Activated naive CD4-positive, alpha-beta T cell treated with anti-CD3 and anti-CD28 coated beads, Interleukin-2, amount 50 U/mL, for 24 hours (primary cell): ENCODE measurements around the gene SRSF12.

Source experiments
- H3K27ac Mint-ChIP-seq: one replicate; pipeline ENCODE4 v1.8.0; 2021; ENCODE audit warnings: mild to moderate bottlenecking, mixed read lengths
- H3K27me3 Mint-ChIP-seq: one replicate; pipeline ENCODE4 v1.8.0; 2021; ENCODE audit warnings: mixed read lengths
- H3K36me3 Mint-ChIP-seq: one replicate; pipeline ENCODE4 v1.8.0; 2021; ENCODE audit warnings: mixed read lengths
- H3K4me1 Mint-ChIP-seq: one replicate; pipeline ENCODE4 v1.8.0; 2021; ENCODE audit warnings: mixed read lengths
- H3K4me3 Mint-ChIP-seq: one replicate; pipeline ENCODE4 v1.8.0; 2021; ENCODE audit warnings: mild to moderate bottlenecking, mixed read lengths
- H3K9me3 Mint-ChIP-seq: one replicate; pipeline ENCODE4 v1.8.0; 2021; ENCODE audit warnings: mixed read lengths

The SRSF12 gene

DNA sequence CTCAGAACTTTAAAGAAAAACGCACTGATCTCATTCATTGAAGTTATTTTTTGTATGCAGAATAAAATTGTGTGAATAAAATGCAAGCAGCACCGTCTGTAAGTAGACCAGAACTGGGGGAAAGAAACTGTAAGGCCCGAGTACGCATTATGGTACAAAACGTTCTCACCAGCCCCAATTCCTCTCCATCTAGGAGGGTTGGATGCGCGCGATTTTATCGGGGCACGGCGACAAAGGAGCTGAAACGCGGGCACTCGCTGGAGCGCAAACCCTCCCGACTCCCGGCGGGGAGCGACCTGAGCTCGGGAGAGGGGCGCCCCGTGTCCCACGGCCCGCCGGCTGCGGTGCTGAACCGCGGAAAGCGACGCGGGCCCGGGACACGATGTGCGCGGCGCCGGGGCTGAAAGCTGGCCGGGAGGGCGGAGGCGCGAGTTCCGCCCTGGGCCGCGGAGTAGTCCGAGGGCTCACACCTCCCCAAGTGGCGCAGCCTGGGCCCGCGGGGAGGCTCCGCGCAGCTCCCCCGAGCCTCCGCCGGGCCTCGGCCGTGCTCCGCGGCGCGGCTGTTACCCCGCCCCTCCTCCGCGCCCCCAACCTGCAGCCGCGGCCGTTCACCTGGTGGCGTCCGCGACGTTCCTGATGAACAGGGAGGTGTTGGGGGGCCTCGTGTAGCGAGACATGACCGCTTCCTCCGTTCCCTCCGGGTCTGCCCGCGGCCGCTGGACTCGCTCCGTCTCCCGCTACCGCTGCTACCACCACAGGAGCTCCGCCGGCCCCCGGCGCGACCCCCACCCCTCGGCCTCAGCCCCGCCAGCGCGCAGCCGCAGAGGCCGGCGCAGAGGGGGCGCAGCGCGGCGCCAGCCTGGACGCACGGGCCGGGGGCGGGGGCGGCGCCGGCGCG lies at the start of gene SRSF12:
Gene SRSF12, minus strand, starts transcription at position 861 of the 898 bp plus-strand sequence. Its CDS starts 184 bp downstream, at position 677.
- Mint-ChIP-seq H3K9me3 (no peaks in the 10 kb centered on the region), H3K4me1 (peaks cover 7% of the 10 kb centered on the region), H3K36me3 (no peaks in the 10 kb centered on the region), H3K27me3 (peaks cover 5% of the 10 kb centered on the region), H3K27ac (peak within 1 kb of the TSS; percentile 31), H3K4me3 (peak within 1 kb of the TSS; percentile 91)

DNA sequence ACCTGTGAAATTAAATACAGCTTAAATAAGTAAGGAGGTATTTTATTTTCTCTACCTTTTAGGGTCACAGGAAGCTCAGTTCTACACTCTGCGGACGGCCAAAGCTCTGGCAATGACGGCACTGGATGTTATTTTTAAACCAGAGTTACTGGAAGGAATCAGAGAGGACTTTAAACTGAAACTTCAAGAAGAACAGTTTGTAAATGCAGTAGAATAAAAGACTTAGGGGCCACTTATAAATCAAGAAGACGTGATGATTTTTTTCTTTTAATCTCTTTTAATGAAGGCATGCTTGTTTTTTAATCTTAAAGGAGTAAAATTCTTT lies 44.1 kb upstream of the SRSF12 start:
- no peaks in the 10 kb centered on the region for H3K9me3 Mint-ChIP-seq
- no peaks in the 10 kb centered on the region for H3K4me1 Mint-ChIP-seq
- H3K27ac Mint-ChIP-seq = no peak overlapping the region
- H3K4me3 Mint-ChIP-seq = no peak overlapping the region
- peaks cover 10% of the 10 kb centered on the region for H3K36me3 Mint-ChIP-seq
- no peaks in the 10 kb centered on the region for H3K27me3 Mint-ChIP-seq

DNA sequence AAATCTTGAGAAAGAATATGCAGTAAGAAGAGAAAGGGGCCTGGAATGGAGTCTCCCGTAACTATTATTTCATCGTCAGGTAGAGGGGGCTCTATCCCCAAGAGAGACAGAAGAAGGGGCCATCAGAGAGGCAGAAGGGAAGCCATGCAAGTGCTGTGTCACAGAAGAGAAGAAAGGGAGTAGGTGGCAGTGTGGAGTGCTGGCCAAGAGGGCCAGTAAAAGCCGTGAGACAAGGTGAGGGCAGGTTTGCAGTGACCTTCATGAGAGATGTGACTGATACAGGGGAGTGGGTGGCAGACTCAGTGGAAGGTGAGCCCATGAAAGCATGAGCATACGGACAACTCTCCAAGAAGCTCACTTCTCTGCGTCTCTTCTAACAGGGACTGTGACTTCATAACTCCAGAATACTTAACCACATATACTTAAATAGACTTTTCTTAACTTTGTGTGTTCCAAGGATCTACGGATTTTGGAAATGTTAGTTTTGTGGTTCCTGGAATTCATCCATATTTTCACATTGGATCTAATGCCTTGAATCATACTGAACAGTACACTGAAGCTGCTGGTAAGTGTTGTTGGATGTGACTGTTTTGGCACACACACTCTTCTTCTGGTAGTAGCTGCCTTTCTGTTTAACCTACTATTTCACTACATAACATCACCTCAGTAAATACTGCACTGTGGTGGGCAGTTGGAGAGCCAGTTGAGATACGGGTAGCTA lies 43.6 kb upstream of the SRSF12 start:
- Mint-ChIP-seq H3K27ac (no peak overlapping the region), H3K4me1 (peaks cover 2% of the 10 kb centered on the region), H3K4me3 (no peak overlapping the region), H3K36me3 (peaks cover 12% of the 10 kb centered on the region), H3K9me3 (no peaks in the 10 kb centered on the region), H3K27me3 (no peaks in the 10 kb centered on the region)

DNA sequence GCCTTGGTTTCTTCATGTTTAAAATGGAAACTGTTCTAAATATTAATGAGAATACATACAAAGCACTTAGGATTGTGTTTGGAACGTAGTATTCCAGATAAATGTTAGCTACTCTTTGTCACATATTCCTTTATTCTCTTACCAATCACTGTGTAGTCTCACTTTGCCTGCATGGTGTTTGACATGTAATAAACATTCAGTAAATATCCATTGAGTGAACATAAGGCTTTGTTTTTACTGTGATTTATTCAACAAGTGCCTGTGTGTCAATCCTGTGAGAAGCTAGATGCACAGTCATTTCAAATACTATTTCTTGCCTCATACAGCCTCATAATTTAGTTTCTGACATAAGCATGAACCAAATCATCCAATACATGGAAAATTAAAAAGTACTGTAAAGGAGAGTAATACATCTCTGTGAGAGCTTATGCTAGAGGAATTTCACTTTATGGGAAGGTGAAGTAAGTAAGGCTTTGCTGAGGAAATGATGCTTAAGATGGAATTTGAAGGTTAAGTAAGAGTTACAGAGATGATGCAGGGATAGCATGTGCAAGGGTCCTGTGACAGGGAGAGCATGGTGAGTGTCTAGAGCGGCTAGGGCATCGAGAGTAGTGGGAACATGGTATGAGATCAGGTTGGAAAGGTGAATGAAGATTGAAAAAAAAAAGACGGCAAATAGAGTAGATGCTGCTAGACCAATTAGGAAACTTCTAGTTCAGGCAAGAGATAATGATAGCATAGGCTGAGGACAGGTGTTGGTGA lies 42.6 kb upstream of the SRSF12 start:
- H3K36me3 Mint-ChIP-seq = peaks cover 14% of the 10 kb centered on the region
- H3K9me3 Mint-ChIP-seq = no peaks in the 10 kb centered on the region
- H3K27me3 Mint-ChIP-seq = no peaks in the 10 kb centered on the region
- H3K4me3 Mint-ChIP-seq = no peak overlapping the region
- peaks cover 4% of the 10 kb centered on the region for H3K4me1 Mint-ChIP-seq
- no peak overlapping the region for H3K27ac Mint-ChIP-seq

DNA sequence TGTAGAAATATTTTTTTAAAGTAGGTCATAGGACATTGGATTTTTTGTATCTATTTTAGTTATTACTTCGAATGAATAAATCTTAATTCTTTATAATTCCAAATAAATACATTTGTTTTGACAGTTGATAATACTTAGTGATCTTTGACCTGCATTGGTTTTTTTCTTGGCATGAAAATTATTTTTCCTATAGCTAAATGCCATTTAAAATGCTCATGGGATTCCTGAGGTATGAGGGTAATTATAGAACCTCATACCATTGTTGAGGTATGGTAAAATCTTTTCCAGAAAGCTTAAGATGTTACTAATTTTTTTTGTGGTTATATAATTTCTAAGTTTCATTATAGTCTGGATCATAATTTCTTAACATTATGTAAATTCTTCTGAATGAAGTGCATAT lies 36.3 kb upstream of the SRSF12 start:
- H3K27me3 Mint-ChIP-seq = no peaks in the 10 kb centered on the region
- H3K4me1 Mint-ChIP-seq = peaks cover 15% of the 10 kb centered on the region
- peaks cover 18% of the 10 kb centered on the region for H3K36me3 Mint-ChIP-seq
- no peak overlapping the region for H3K4me3 Mint-ChIP-seq
- no peaks in the 10 kb centered on the region for H3K9me3 Mint-ChIP-seq
- no peak overlapping the region for H3K27ac Mint-ChIP-seq

DNA sequence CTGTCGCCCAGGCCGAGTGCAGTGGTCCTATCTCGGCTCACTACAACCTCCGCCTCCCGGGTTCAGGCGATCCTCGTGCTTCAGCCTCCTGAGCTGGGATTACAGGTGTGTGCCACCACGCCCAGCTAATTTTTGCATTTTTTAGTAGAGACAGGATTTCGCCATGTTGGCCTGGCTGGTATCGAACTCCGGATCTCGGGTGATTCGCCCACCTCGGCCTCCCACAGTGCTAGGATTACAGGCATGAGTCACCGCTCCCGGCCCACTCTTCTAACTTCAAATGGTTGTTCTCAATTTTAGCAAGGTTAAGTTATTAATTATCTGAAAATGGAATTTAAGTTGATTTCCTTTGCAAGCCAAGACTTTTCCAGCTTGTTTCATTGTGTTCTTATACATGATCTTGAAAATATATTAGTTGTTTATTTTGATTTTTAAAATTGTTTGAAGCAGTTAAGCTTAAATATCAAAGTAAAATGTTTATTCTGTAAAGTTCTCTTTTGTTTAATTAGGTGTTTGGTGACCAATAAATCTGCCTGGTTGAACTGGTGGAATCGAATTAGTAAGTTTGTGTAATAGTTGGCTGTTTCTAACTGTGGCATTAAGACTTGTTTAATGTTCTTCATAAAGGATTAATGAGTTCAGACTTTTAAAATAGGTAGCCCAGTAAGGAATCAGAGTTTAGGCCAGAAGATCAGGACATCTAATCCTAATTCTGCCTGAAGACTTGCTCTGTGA lies 30.3 kb upstream of the SRSF12 start:
- no peaks in the 10 kb centered on the region for H3K9me3 Mint-ChIP-seq
- peaks cover 41% of the 10 kb centered on the region for H3K4me1 Mint-ChIP-seq
- H3K4me3 Mint-ChIP-seq = peak overlapping the region; percentile 55
- H3K27me3 Mint-ChIP-seq = no peaks in the 10 kb centered on the region
- peaks cover 14% of the 10 kb centered on the region for H3K36me3 Mint-ChIP-seq
- no peak overlapping the region for H3K27ac Mint-ChIP-seq

DNA sequence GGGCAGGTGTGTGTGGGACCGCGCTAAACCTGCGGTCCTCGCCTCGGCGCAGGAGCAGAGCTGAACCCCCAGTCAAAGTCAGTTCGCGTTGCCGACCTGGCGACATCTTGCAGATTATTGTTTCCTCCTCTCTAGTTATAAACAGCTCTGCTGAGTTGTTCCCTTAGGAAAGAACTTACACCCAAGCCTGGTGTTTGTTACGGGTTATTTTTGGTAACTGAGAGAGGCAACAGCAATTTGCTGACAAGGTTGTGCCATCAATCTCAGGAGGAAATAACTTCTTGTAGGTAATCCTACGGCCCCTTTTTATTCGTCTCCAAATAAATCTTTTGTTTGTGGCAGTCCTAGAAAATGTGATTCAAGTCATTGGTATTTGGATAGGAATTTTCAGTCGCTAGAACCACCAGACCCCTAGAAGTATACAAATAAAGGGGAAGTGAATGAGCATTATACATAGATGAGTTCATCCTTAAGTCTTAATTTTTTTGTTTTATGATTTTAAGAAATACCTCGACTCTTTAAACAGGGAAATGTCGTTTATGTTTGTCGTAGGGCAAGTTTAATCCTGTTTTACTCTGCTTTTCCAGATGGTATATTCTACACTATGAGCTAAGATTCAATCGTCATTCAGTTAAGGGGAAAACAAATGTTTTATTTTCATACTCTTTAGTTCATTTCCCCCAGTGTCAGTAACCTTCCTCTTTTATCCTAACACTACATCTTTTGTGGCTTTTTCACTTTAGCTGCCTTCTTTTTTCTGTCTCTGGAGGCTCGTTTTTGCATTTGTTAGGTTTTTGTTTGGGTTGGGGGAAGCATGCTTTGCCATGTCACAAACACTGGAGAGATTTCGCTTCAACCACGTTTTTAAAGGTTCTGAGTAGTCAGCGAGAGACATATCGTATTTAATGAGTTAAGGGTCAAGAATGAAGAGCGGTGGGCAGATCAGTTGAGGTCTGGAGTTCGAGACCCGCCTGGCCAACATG lies 29.1 kb upstream of the SRSF12 start:
- Mint-ChIP-seq H3K27me3 (no peaks in the 10 kb centered on the region), H3K27ac (peak overlapping the region; percentile 87), H3K36me3 (peaks cover 14% of the 10 kb centered on the region), H3K4me3 (peak overlapping the region; percentile 90), H3K9me3 (no peaks in the 10 kb centered on the region), H3K4me1 (peaks cover 36% of the 10 kb centered on the region)

DNA sequence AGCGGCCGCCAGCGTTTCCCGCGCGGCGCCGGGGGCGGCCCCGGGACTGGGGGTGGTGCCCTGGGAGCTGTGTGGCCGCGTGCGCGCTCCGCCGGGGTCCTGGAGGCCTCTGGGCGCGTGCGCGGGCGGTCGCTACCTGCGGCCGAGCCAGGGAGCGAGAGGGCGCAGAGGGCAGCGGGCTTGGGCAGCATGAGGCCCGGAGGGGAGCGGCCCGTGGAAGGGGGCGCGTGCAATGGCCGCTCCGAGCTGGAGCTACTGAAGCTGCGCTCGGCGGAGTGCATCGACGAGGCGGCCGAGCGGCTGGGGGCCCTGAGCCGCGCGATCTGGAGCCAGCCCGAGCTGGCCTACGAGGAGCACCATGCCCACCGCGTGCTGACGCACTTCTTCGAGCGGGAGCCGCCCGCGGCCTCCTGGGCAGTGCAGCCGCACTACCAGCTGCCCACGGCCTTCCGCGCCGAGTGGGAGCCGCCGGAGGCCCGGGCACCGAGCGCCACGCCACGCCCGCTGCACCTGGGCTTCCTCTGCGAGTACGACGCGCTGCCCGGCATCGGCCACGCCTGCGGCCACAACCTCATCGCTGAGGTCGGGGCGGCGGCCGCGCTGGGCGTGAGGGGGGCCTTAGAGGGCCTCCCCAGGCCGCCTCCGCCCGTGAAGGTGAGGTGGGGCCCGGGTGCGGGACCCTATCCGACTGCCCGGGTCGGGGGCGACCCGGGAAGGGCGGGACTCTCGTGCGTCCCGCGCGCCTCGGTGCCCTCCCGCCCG lies 28.3 kb upstream of the SRSF12 start, which contains the start of gene PM20D2:
Gene PM20D2, plus strand, starts transcription at position 100 of the 762 bp plus-strand sequence. Its CDS starts 90 bp downstream, at position 190.
- H3K9me3 Mint-ChIP-seq = no peaks in the 10 kb centered on the region
- H3K36me3 Mint-ChIP-seq = peaks cover 10% of the 10 kb centered on the region
- H3K4me1 Mint-ChIP-seq = peaks cover 36% of the 10 kb centered on the region
- H3K27ac Mint-ChIP-seq = peak within 1 kb of the TSS; percentile 99
- H3K4me3 Mint-ChIP-seq = peak within 1 kb of the TSS; percentile 97
- H3K27me3 Mint-ChIP-seq = no peaks in the 10 kb centered on the region

DNA sequence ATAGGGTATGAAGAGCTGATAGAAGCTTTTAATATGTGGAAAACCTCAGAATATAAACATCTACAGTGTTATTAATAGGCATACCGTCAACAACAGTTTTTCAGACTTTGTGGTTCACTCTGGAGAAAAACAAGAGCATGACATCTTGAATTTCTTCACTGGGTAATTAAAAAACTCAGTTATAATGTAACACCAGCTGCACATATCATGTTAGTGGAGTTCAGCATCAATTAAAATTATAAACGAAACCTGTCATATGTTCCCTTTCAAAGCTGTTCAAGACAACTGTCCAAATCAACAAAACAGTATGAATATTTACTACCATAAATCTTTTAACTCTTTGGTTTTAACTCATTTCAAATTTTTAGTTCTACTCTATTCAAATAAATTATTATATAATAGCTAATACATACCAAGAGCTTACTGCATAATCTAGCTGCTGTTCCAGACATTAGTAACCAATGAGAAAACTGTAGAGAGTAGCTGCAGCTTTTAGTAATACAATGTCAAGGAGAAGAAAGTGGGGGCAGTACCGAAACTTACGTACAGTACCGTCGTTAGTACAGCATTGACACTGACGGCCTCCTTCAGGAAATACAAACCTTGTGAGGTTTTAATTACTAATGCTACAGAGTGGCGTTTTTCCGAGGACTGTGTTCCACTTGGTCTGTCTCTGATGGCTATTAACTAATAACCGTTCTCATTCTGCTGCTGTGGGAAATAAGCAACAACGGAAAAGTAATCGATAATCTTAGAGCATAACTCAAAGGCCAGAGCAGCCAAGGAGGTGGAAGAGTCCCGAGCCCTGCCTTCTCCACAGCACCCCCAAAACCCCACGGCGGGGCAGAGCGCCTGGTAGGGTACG lies 27.5 kb upstream of the SRSF12 start:
- H3K9me3 Mint-ChIP-seq = no peaks in the 10 kb centered on the region

DNA sequence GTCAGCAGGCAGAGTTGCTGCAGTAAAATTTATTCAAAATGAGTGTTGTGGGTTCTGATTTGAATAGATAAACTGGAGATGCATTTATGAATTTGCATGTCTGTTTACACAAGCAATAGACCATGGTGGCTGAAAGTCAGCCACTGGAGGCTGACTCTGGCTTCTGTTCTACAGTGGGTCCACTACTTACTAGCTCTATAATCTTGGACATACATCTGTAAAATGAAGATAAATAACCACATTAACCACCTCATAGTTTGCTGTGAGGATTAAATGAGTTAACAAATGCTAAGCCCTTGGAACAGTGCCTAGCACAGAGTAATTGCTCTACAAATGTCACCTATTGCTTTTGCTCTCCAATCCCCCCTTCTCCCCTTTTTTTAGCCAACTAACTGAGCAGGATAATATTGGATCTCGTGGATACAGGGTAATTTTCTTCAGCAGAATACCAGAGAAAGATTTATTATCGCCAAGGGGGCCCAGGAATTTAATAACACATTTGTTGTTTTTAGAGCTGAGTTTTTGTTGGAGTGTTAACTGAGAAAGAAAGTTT lies 26.6 kb upstream of the SRSF12 start:
- peak overlapping the region; percentile 47 for H3K4me3 Mint-ChIP-seq

More for the DNA sequence above, 27.5 kb upstream of the SRSF12 start:
- H3K27me3 Mint-ChIP-seq = no peaks in the 10 kb centered on the region
- H3K4me1 Mint-ChIP-seq = peaks cover 36% of the 10 kb centered on the region
- peak overlapping the region; percentile 99 for H3K27ac Mint-ChIP-seq
- H3K36me3 Mint-ChIP-seq = peaks cover 10% of the 10 kb centered on the region
- H3K4me3 Mint-ChIP-seq = peak overlapping the region; percentile 97

DNA sequence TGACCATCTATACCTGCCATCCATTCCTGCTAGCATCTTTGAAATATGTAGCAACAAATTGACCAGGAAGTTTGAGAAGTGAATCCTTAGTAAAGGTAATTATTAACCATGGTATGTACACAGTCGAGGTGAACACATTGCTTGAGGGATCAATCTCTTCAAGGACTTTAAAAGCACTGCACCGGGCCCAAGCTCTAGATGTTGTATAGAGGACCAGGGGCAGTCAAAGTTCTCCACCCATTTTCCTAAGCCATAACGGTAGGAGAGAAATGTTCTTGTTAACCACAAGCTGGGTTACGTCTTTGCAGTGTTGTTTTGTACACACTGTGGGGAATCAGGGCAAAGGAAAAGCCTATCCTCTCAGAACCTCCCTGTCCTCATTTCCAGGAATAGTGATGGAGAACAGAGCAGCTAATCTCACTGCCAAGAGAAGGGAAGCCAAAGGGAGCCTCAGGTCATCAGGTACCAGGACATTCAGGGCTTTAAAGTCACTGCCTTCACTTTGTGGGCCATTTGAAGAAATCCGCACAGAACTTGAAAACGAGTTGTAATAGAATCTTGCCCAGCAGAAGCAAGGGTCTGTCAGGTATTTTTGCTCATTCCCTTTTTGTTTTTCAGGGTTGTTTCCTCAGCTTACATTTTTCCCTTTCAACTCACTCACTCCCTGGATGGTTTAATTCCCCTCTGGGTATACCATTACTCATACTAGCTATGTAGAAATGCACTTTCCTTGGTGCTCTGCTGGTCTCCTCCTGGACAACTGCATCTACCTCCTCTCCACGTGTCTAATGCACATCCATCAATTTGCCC lies 22.7 kb upstream of the SRSF12 start:
- Mint-ChIP-seq H3K4me1 (peaks cover 10% of the 10 kb centered on the region), H3K27me3 (no peaks in the 10 kb centered on the region), H3K27ac (no peak overlapping the region), H3K4me3 (no peak overlapping the region), H3K36me3 (no peaks in the 10 kb centered on the region), H3K9me3 (no peaks in the 10 kb centered on the region)

More for the DNA sequence above, 26.6 kb upstream of the SRSF12 start:
- H3K4me1 Mint-ChIP-seq = peaks cover 33% of the 10 kb centered on the region
- no peaks in the 10 kb centered on the region for H3K27me3 Mint-ChIP-seq
- H3K36me3 Mint-ChIP-seq = peaks cover 8% of the 10 kb centered on the region
- H3K27ac Mint-ChIP-seq = no peak overlapping the region
- H3K9me3 Mint-ChIP-seq = no peaks in the 10 kb centered on the region
